ENCODE data around the gene PLEKHA5. TPM values are rescaled to one million over a fixed set of nuclear protein-coding genes. Genes with fewer than 3 reads are reported as not detected.
"Not testable (repeated sequence)": the region's sequence is repeated elsewhere in the genome, so short reads cannot be mapped to it uniquely, and the experiment has no call there.

PLEKHA5 gene
- total RNA-seq, 1 donor from 2014 or later, result 68.6 TPM

DNA sequence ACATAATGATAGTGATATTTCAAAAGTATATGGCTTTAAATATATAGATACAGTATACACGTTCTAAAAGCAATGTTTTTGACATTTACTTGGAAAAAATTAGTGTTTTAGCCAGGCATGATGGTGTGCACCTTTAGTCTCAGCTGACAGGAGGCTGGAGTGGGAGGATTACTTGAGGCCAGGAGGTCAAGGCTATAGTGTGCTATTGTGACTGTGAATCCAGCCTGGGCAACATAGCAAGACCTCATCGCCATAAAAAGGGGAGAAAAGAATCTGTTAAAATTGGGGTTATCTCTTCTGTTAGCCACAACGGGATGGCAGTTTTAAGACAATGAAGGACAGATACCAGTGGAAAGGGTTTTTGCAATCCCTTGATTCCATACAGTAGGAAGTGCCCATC is 95.2 kb downstream of the PLEKHA5 start:
- Mint-ChIP-seq H3K36me3 (peaks cover 54% of the 10 kb centered on the region), H3K9me3 (peaks cover 8% of the 10 kb centered on the region), H3K27me3 (no peaks in the 10 kb centered on the region), H3K4me1 (ENCODE audit: unreplicated experiment) (no peaks in the 10 kb centered on the region), H3K4me3 (no peak overlapping the region), H3K27ac (no peak overlapping the region)
- TF ChIP-seq, protein P1, sequence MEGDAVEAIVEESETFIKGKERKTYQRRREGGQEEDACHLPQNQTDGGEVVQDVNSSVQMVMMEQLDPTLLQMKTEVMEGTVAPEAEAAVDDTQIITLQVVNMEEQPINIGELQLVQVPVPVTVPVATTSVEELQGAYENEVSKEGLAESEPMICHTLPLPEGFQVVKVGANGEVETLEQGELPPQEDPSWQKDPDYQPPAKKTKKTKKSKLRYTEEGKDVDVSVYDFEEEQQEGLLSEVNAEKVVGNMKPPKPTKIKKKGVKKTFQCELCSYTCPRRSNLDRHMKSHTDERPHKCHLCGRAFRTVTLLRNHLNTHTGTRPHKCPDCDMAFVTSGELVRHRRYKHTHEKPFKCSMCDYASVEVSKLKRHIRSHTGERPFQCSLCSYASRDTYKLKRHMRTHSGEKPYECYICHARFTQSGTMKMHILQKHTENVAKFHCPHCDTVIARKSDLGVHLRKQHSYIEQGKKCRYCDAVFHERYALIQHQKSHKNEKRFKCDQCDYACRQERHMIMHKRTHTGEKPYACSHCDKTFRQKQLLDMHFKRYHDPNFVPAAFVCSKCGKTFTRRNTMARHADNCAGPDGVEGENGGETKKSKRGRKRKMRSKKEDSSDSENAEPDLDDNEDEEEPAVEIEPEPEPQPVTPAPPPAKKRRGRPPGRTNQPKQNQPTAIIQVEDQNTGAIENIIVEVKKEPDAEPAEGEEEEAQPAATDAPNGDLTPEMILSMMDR (conservative IDR thresholded peaks at IDR 0.05), result no peak
- no peak for DNase-seq (ENCODE audit: extremely low spot score, unreplicated experiment)

DNA sequence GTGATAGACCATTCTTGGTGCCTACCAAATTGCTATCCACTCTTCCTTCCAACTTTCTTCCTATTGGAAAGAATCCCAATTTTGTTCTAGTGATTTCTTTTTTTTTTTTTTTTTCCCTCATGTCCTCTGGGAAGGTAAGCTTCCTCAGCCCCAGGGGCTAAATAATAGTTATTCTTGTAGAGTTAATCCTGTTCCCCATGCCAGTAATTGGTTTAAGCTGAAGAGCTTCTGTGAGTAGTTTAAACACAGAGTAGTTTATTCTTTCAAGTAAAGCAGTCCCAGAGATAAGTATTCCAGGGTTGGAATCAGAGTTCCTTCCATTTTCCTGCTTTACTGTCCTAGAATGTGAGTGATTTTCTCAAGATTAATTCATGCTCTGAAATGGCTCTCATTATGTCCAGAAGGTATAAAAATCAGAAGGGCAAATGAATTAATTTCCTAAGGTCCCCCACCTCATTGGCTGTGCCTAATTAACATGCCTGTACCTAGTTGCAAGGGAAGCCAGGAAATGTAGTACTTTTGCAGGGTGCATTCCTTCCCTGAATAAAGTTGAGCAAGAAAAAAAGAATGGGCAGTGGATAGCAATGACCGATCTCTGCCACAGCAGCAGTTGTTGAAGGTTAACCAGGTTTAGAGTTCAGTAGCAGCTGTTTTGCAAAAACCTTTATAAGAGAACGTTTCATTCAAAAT is 97.8 kb downstream of the PLEKHA5 start:
- Mint-ChIP-seq H3K4me1 (ENCODE audit: unreplicated experiment) (no peaks in the 10 kb centered on the region), H3K9me3 (peaks cover 8% of the 10 kb centered on the region), H3K27me3 (no peaks in the 10 kb centered on the region), H3K36me3 (peaks cover 45% of the 10 kb centered on the region), H3K27ac (no peak overlapping the region), H3K4me3 (no peak overlapping the region)
- TF ChIP-seq, protein P1 (conservative IDR thresholded peaks at IDR 0.05), result no peak
- no peak for DNase-seq (ENCODE audit: extremely low spot score, unreplicated experiment)

DNA sequence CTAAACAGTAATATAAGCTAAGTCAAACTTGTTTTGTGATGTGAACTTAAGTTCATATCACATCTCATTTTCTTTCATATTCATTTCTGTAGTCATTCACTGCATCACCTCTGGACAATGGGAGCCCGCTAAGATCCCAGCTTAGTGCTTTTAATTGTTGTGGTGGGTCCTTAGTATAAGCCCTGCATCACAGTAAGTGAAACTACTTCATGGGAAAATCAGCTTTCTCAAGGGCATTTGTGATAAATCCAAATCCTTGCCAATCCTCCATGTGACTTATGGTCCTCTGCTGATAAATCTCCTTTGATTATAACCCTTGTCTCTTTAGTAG is 98.3 kb downstream of the PLEKHA5 start:
- H3K27me3 Mint-ChIP-seq, result no peaks in the 10 kb centered on the region

DNA sequence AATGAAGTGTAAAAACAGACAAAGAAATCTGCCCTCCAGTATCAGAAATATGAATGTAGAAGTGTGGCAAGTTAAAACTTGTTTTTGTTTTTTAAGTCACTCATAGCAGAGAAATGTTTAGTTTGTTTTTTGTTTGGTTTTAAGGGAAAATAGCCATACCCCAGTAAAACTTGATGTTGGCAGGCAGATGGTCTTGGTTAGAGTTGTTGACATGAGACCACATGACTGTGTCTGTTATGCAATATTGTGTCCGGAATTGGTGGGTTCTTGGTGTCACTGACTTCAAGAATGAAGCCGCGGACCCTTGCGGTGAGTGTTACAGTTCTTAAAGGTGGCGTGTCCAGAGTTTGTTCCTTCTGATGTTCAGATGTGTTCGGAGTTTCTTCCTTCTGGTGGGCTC is 99.5 kb downstream of the PLEKHA5 start:
- not testable (repeated sequence) for H3K27me3 Mint-ChIP-seq; H3K9me3 Mint-ChIP-seq; H3K4me3 Mint-ChIP-seq; H3K4me1 Mint-ChIP-seq (ENCODE audit: unreplicated experiment); DNase-seq (ENCODE audit: extremely low spot score, unreplicated experiment); H3K27ac Mint-ChIP-seq
- H3K36me3 Mint-ChIP-seq, result peaks cover 43% of the 10 kb centered on the region

More for the DNA sequence above, 98.3 kb downstream of the PLEKHA5 start:
- Mint-ChIP-seq H3K4me3 (no peak overlapping the region), H3K27ac (no peak overlapping the region), H3K4me1 (ENCODE audit: unreplicated experiment) (no peaks in the 10 kb centered on the region), H3K9me3 (peaks cover 8% of the 10 kb centered on the region), H3K36me3 (peaks cover 42% of the 10 kb centered on the region)
- DNase-seq (ENCODE audit: extremely low spot score, unreplicated experiment), result no peak
- TF ChIP-seq, protein P1 (conservative IDR thresholded peaks at IDR 0.05), result no peak

DNA sequence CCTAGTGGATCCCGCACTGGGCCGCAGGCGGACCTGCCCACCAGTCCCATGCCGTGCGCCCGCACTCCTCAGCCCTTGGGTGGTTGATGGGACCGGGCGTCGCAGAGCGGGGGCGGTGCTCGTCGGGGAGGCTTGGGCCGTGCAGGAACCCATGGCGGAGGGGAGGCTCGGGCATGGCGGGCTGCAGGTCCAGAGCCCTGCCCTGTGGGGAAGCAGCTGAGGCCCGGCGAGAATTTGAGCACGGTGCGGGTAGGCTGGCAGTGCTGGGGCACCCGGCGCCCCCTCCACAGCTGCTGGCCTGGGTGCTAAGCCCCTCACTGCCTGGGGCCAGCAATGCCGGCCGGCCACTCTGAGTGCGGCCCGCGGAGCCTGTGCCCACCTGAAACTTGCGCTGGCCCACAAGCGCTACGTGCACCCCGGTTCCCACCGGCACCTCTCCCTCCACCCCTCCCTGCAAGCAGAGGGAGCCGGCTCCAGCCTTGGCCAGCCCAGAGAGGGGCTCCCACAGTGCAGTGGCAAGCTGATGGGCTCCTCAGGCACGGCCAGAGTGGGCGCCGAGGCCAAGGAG is 100.8 kb downstream of the PLEKHA5 start:
- Mint-ChIP-seq H3K27me3 (no peaks in the 10 kb centered on the region), H3K36me3 (peaks cover 36% of the 10 kb centered on the region), H3K27ac (no peak overlapping the region), H3K9me3 (peaks cover 8% of the 10 kb centered on the region), H3K4me1 (ENCODE audit: unreplicated experiment) (peaks cover 17% of the 10 kb centered on the region), H3K4me3 (no peak overlapping the region)
- TF ChIP-seq, protein P1 (conservative IDR thresholded peaks at IDR 0.05), result no peak
- DNase-seq (ENCODE audit: extremely low spot score, unreplicated experiment), result no peak

DNA sequence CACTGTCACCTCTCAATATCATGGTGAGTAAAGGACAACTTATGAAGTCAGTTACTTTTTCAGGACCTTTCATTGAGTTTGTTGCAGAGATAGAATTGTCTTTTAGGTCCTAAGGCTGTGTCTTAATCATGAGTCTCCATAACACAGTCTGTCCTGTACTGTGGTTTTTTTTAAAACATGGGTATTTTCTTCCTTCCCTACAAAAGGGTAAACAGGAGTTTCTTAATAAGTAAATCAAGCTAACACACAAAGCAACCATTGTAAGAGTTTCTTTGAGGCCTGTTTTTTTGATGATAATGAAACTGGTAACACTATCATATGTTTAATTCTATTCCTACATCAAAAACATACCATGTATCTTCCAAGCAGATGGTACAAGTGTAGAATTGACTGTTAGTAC is 101.4 kb downstream of the PLEKHA5 start:
- Mint-ChIP-seq H3K4me1 (ENCODE audit: unreplicated experiment) (peaks cover 22% of the 10 kb centered on the region), H3K36me3 (peaks cover 31% of the 10 kb centered on the region), H3K27me3 (no peaks in the 10 kb centered on the region), H3K27ac (no peak overlapping the region), H3K4me3 (no peak overlapping the region), H3K9me3 (peaks cover 8% of the 10 kb centered on the region)
- TF ChIP-seq, protein P1 (conservative IDR thresholded peaks at IDR 0.05), result no peak
- DNase-seq (ENCODE audit: extremely low spot score, unreplicated experiment), result no peak

All from type B pancreatic cell (in vitro differentiated cells).